ENCODE data around the gene P2RY13.

P2RY13 gene

DNA sequence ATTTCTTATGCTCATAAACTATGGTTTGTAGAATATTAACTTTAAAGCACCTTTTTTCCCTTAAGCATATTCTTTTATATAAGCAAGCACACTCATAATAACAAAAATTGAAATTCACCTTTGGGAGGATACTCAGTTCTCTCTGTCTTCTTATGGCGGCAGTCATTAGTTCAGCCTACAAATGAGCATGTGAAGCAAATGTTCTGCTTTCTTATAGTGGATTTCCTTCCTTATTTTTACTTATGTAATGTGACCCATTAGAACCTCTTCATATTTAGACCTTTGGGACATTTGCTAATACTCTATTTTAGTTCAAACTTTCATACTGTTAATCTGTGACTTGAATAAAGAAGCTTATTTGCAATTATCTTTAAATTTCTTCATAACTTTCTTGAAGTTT, at the start of gene P2RY13:
Gene P2RY13, minus strand, starts transcription at position 187 of the 400 bp plus-strand sequence. Its CDS starts 21 bp downstream, at position 166.
- Histone ChIP-seq H3K4me3 (no peak within 1 kb of the TSS), H3K27me3 (ENCODE audit: low read depth) (no peaks in the 10 kb centered on the region), H3K4me1 (0 out of 2 replicates have a peak, but pooled peaks cover 2% of the 10 kb centered on the region), H3K36me3 (replicated peaks) (no peaks in the 10 kb centered on the region), H3K9me3 (no peaks in the 10 kb centered on the region)
- in situ Hi-C loops (cut with MboI; ENCODE audit: low sequenced_read_pairs): no loop called here
- DNase-seq (ENCODE audit: low spot score in 2 of 2): no peak

DNA sequence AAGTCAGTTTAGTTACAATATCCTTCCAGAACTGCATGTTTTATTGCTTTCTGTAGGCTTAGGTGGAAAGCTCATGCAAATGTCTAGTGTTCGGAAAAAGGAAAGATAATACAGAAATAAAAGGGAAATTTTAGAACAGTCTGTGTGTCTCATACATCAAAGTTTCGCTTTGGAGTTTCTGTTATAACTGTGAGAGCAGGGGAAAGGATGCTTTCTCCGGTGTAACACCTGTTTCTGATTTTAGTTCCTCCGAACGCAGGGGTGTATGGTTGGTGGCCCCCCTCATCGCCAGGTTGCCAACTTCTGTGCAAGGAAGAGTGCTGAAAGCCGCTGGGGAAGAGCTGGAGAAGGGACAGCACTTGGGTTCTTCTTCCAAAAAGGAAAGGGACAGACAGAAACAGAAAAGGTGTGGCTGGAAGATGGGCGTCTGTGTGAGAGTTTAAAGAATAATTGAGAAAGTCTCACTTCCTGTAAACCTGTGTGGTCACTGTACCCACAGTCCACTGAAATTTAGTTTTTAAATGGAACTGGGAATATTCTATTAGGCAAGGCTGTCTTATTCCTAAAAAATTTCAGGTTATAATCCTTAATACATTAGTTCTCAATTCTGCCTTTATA, 48.5 kb upstream of the P2RY13 start:
- no peaks in the 10 kb centered on the region for H3K9me3 ChIP-seq
- DNase-seq (ENCODE audit: low spot score in 2 of 2): no peak
- in situ Hi-C loops (cut with MboI; ENCODE audit: low sequenced_read_pairs): no loop called here
- H3K27me3 ChIP-seq (ENCODE audit: low read depth): no peaks in the 10 kb centered on the region
- no peaks in the 10 kb centered on the region for H3K4me1 ChIP-seq
- no peaks in the 10 kb centered on the region for H3K36me3 ChIP-seq (replicated peaks)
- no peak overlapping the region for H3K4me3 ChIP-seq

DNA sequence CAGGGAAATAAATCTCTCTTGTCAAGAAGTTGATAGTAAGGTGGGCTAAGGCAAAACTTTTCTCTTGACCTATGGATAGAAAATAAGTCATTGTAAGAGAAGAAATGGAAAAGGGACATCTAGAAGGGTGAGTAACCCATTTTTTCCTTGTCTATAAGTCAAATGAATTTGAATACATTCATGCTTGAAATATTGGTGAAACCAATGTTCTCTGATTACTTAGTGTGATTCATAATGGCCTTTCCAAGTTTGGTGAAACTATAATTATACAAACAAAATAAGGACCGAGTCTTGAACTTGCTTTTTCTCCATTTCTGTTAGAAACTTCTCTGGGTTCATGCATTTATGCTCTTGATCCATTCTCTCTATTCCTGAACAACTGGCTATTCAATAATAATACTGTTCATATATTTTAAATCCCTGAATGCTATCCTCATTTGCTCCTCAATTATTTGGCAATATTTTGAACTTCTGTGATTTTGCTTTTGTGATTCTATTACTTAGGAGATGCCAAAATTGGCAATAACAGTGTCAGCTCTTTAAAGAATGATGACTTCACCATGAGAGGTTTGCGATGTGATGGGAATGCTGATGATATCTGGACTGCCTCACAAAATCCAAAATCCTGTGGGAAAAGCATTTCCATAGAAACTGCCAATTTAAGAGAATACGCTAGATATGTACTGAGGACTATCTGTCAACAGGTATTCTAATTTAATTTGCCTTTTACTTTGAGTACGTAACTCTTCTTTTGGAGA, 42.9 kb upstream of the P2RY13 start:
- Histone ChIP-seq H3K36me3 (replicated peaks) (no peaks in the 10 kb centered on the region), H3K4me3 (no peak overlapping the region), H3K4me1 (no peaks in the 10 kb centered on the region), H3K27me3 (ENCODE audit: low read depth) (no peaks in the 10 kb centered on the region), H3K9me3 (no peaks in the 10 kb centered on the region)
- in situ Hi-C loops (cut with MboI; ENCODE audit: low sequenced_read_pairs): no loop called here
- DNase-seq (ENCODE audit: low spot score in 2 of 2): no peak

DNA sequence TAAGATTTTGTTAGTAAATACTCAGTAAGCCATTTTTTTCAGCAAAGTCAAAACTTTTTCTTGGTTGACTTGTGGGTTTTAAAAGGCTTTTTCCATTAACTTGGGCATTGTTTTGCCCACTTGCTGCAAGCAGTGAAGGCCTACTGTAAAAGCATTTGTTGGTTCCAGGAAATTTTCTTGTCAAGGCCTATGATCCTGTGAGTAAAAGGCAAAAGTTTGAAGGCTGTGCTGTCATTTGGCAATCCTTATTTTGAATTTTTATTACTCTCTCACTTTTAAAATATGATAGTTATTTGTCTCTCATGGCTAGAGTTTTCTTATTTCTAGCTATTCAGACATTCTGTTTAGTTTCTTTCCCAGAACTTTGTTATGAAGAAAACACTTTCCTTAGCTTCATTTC, 42.2 kb upstream of the P2RY13 start:
- in situ Hi-C loops (cut with MboI; ENCODE audit: low sequenced_read_pairs): no loop called here
- no peak for DNase-seq (ENCODE audit: low spot score in 2 of 2)
- Histone ChIP-seq H3K36me3 (replicated peaks) (no peaks in the 10 kb centered on the region), H3K9me3 (no peaks in the 10 kb centered on the region), H3K27me3 (ENCODE audit: low read depth) (no peaks in the 10 kb centered on the region), H3K4me1 (no peaks in the 10 kb centered on the region), H3K4me3 (no peak overlapping the region)

DNA sequence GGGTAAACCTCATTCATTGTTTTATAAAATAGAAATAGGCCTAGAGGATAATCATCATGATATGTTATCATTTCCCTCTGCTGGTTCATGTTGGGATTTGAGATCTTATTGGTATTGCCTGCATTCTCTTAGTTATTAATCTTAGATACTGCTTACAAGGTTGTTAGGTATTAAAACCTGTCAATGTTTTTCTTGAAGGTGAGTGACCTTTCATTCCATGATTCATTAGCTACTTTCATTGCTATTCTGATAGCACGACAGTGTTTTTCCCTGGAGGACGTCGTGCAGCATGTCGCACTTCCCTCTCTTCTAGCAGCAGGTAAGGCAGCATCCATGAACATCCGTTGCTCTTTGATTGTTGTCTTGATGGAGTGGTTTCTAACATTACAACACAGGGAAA, 38.1 kb upstream of the P2RY13 start:
- H3K4me1 ChIP-seq: no peaks in the 10 kb centered on the region
- in situ Hi-C loops (cut with MboI; ENCODE audit: low sequenced_read_pairs): no loop called here
- no peaks in the 10 kb centered on the region for H3K27me3 ChIP-seq (ENCODE audit: low read depth)
- H3K9me3 ChIP-seq: no peaks in the 10 kb centered on the region
- no peaks in the 10 kb centered on the region for H3K36me3 ChIP-seq (replicated peaks)
- DNase-seq (ENCODE audit: low spot score in 2 of 2): no peak
- no peak overlapping the region for H3K4me3 ChIP-seq

DNA sequence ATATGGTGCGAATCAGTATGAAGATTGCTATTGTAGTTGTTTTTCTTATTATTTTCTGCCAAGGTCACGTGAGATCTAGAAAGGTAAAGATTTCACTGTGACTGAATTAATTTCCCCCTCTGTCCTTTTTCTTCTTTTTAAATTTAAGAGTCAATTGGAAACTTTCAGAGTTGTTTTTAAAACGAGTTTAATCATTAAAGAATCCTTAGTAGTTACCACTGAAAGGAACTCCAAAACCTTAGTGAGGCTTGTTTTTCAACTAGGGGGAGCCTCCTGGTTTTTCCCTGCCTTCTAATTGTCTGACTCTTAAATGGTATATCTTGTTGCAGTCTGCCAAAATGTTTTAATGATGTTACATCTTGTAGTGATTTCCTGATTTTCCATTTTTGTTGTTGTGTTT, 37.6 kb upstream of the P2RY13 start:
- no peaks in the 10 kb centered on the region for H3K9me3 ChIP-seq
- no peaks in the 10 kb centered on the region for H3K4me1 ChIP-seq
- H3K27me3 ChIP-seq (ENCODE audit: low read depth): no peaks in the 10 kb centered on the region
- in situ Hi-C loops (cut with MboI; ENCODE audit: low sequenced_read_pairs): no loop called here
- no peaks in the 10 kb centered on the region for H3K36me3 ChIP-seq (replicated peaks)
- DNase-seq (ENCODE audit: low spot score in 2 of 2): no peak
- H3K4me3 ChIP-seq: no peak overlapping the region

DNA sequence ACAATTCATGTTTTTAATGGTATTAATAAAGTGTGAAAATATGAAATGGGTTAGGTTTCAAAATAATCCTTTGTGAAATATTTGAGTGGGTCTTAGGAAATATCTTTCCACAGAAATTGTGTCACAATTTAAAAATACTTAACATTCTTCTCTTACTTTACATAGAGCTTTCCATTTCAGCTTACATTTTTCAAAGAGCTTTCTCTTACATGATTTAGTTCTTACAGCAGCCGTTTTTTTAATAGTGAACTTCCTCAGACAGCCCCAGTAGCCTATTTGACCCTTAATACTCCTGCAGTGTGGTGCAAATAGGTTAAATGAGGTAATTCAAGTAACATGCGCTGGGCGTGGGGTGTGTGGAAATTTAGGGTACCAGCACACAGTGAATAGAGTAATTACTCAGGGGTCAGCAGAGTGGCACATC, 33.4 kb upstream of the P2RY13 start:
- in situ Hi-C loops (cut with MboI; ENCODE audit: low sequenced_read_pairs): no loop called here
- no peak for DNase-seq (ENCODE audit: low spot score in 2 of 2)

DNA sequence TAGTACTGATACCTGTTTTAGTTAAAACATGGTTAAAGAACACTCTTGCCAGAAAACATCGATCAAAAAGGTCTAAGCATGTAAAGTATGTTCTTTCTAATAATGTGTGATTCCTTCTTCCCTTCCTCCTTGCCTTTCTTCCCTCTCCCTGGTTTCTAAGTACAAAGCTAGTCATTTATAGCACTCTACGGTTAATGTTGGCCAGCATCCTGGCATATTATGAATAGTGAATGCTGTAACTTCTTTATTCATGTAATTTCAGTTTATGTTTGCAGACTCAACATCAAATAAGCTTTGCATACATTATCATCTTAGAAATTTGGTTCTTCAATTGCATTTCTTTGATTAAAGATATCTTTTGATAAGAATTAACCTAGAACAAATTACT, 28.1 kb upstream of the P2RY13 start:
- Histone ChIP-seq H3K36me3 (replicated peaks) (no peaks in the 10 kb centered on the region), H3K4me3 (no peak overlapping the region), H3K9me3 (no peaks in the 10 kb centered on the region), H3K4me1 (no peaks in the 10 kb centered on the region), H3K27me3 (ENCODE audit: low read depth) (no peaks in the 10 kb centered on the region)
- in situ Hi-C loops (cut with MboI; ENCODE audit: low sequenced_read_pairs): no loop called here
- no peak for DNase-seq (ENCODE audit: low spot score in 2 of 2)

More for the DNA sequence above, 33.4 kb upstream of the P2RY13 start:
- H3K4me1 ChIP-seq: no peaks in the 10 kb centered on the region
- no peaks in the 10 kb centered on the region for H3K9me3 ChIP-seq
- no peaks in the 10 kb centered on the region for H3K36me3 ChIP-seq (replicated peaks)
- no peaks in the 10 kb centered on the region for H3K27me3 ChIP-seq (ENCODE audit: low read depth)
- no peak overlapping the region for H3K4me3 ChIP-seq

DNA sequence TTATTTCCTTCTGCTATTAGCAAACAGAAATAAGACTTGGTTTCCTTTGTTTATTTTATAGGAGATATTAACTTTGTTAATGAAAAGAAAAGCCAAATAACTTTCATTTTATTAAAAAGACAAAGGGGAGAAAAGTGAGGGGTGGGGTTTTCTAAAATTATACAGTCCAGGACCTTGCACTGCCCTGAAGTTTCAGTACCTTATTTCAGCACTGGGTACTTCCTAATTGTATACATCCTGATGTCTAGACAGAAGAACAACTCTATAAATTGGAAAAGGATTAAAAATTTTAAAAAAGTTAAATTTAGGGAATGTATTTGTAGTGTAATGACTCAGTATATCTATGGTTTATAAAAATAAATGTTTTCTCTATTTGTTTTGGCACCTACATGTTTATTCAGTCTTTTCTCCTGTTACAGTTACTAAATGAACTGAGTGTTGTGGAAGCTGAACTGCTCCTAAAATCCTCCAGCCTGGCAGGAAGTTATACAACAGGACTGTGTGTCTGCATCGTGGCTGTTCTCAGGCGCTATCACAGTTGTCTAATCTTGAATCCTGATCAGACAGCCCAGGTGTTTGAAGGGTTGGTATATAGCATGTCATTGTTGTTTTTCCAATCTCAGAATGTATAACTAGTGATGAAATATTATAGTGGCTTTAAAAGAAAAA, 27.6 kb upstream of the P2RY13 start:
- DNase-seq (ENCODE audit: low spot score in 2 of 2): no peak
- no peaks in the 10 kb centered on the region for H3K9me3 ChIP-seq
- in situ Hi-C loops (cut with MboI; ENCODE audit: low sequenced_read_pairs): no loop called here

DNA sequence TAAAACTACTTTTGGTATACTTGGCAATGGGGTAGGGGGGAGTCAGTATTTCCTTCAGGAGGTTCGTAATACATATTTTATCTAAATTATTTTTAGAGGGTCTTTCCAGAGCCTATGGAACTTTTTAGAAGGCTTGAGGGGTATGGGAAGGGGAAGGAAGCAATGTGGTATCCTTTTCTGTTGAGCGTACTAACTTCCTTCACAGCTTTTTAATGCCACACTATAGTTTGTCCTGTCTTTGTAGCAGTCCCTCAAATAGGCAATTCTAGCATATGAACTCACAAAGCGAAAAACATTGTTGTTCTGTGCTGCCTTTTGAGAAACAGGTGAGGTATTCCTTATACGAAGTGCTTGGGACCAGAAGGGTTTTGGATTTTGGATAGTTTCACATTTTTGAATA, 22.3 kb upstream of the P2RY13 start:
- in situ Hi-C loops (cut with MboI; ENCODE audit: low sequenced_read_pairs): no loop called here
- Histone ChIP-seq H3K4me1 (no peaks in the 10 kb centered on the region), H3K27me3 (ENCODE audit: low read depth) (no peaks in the 10 kb centered on the region), H3K4me3 (no peak overlapping the region), H3K36me3 (replicated peaks) (no peaks in the 10 kb centered on the region), H3K9me3 (no peaks in the 10 kb centered on the region)
- DNase-seq (ENCODE audit: low spot score in 2 of 2): no peak

More for the DNA sequence above, 27.6 kb upstream of the P2RY13 start:
- H3K27me3 ChIP-seq (ENCODE audit: low read depth): no peaks in the 10 kb centered on the region
- no peak overlapping the region for H3K4me3 ChIP-seq
- H3K36me3 ChIP-seq (replicated peaks): no peaks in the 10 kb centered on the region
- no peaks in the 10 kb centered on the region for H3K4me1 ChIP-seq

DNA sequence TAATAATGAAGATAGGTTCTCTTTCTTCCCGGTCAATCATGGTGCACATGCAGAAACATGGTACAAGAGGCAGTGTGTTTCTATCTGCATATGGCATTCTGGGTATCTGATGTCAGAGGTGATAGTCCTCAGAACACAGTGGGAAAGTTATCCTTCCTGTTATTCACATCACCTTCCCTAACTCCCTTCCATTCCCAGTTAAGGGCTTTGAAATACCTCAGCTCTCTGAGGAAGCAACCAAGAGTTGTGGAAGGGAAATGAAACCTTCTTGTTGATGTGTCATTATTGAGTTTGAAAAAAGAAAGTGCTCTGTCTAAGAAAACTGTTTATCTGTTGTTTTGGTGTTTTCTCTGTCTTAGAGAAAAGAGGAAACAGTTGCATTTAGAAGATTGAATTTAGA, 21.9 kb upstream of the P2RY13 start:
- no peak overlapping the region for H3K4me3 ChIP-seq
- H3K9me3 ChIP-seq: no peaks in the 10 kb centered on the region
- no peaks in the 10 kb centered on the region for H3K36me3 ChIP-seq (replicated peaks)
- in situ Hi-C loops (cut with MboI; ENCODE audit: low sequenced_read_pairs): no loop called here
- no peaks in the 10 kb centered on the region for H3K27me3 ChIP-seq (ENCODE audit: low read depth)
- no peaks in the 10 kb centered on the region for H3K4me1 ChIP-seq
- DNase-seq (ENCODE audit: low spot score in 2 of 2): no peak

DNA sequence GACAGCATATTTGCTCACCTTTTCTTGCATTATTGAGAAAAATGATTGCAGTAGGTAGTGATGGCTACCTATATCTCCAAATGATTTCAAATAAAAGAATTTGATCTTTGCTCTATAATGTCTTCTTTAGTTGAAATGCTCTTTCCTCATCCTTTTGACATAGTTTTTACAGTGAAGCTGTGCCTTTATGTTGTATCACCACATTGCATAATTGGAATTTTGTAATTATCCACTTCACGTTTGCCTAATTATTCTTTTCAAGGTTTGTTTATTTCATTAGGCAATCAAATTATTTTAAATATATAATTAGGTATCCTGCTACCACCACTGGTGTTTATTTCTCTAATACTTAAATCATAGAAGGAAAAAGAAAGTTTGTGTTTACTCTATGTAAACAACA, 21.3 kb upstream of the P2RY13 start:
- in situ Hi-C loops (cut with MboI; ENCODE audit: low sequenced_read_pairs): no loop called here
- Histone ChIP-seq H3K9me3 (no peaks in the 10 kb centered on the region), H3K27me3 (ENCODE audit: low read depth) (no peaks in the 10 kb centered on the region), H3K4me3 (no peak overlapping the region), H3K4me1 (no peaks in the 10 kb centered on the region), H3K36me3 (replicated peaks) (no peaks in the 10 kb centered on the region)
- DNase-seq (ENCODE audit: low spot score in 2 of 2): no peak

DNA sequence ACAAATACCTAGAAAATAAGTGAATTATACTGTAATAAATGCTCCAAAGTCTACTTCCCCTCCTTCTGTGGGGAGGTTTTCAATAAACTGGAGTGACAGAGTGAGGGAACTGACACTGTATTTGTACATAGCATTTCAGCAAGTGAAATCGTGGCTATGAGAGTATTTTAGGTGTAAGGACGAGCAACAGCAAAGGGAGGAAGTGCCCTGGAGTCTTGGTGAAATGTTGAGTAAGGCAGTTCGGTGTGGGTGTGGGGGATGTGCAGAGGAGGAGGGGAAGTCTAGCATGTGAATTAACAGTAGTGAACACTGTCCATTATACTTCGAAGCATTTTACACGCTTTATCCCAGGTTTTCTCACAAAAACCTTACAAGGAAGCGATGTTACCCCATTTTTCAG, 18.1 kb upstream of the P2RY13 start:
- Histone ChIP-seq H3K9me3 (no peaks in the 10 kb centered on the region), H3K4me3 (no peak overlapping the region), H3K4me1 (no peaks in the 10 kb centered on the region), H3K27me3 (ENCODE audit: low read depth) (no peaks in the 10 kb centered on the region), H3K36me3 (replicated peaks) (no peaks in the 10 kb centered on the region)
- no peak for DNase-seq (ENCODE audit: low spot score in 2 of 2)
- in situ Hi-C loops (cut with MboI; ENCODE audit: low sequenced_read_pairs): no loop called here

DNA sequence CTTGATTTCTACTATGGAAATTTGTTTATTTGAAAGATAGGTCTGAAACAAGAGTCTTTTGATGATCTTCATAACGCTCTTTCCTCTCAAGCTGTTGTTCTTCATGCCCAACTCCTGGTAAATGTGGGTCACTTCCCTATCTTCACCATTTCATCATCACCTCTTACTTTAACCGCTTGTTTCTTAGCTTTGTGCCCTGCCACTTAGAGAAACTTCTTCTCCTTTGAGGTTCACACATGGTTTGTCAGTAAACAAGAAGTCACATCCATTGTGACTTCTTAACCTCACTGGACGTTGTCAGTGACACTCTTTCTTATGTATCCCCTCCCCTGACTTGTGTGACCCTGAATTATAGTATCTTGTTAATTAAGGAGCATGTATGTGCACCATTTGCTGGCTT, 16.9 kb upstream of the P2RY13 start:
- Histone ChIP-seq H3K4me1 (no peaks in the 10 kb centered on the region), H3K36me3 (replicated peaks) (no peaks in the 10 kb centered on the region), H3K4me3 (no peak overlapping the region), H3K27me3 (ENCODE audit: low read depth) (no peaks in the 10 kb centered on the region), H3K9me3 (no peaks in the 10 kb centered on the region)
- no peak for DNase-seq (ENCODE audit: low spot score in 2 of 2)
- in situ Hi-C loops (cut with MboI; ENCODE audit: low sequenced_read_pairs): no loop called here

Data from HAP-1 (cell line).